ENCODE results near the gene TLE3.
"Not testable (repeated sequence)": the region's sequence is repeated elsewhere in the genome, so short reads cannot be mapped to it uniquely, and the experiment has no call there.

The TLE3 gene

GRCh38 chr15:70125605-70126004 is 27.9 kb upstream of the TLE3 start:
- no peak for DNase-seq (ENCODE audit: low spot score)

- DNase-seq (ENCODE audit: low spot score): no peak
These were observed 24.0 kb upstream of the TLE3 start for GRCh38 chr15:70121624-70122302.

DNA sequence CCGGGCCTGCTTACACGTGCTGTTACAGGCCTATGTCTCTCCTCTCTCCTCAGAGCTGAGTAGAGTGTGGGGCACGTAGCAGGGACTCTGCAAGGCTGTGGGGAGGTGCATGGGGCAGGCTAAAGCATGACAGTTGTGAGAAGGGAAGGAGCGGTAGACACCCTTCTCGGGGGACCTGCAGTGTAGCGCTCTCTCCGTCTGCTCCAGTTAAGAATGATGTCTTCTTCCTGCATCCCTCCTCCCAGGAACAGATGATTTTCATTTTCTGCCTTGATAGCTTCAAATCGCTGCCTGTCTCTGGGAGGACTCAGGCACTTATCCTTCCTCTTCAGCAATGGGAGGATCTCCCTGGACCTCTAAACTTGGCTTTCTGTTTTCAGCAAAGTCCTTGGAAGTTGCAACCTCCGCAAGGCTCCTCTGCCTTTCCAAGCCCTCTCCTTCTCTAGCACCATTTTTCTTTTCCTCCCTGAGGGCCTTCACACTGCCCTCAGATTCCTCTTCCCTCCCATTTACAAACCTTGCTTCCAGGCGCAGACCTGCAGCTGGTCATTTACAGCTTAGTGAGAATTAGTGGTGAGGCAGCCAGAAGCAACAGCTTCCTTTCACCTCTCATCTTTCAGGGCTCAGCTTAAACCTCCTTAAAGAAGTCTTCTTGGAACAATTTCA is 23.4 kb upstream of the TLE3 start:
- DNase-seq (ENCODE audit: low spot score): no peak

- no peak for DNase-seq (ENCODE audit: low spot score)
These were observed 22.3 kb upstream of the TLE3 start for GRCh38 chr15:70119911-70120508.

GRCh38 chr15:70118599-70118998 is 20.9 kb upstream of the TLE3 start:
- no peak for DNase-seq (ENCODE audit: low spot score)

- DNase-seq (ENCODE audit: low spot score): no peak
These were observed 18.6 kb upstream of the TLE3 start for GRCh38 chr15:70116317-70116716.

GRCh38 chr15:70114221-70114620 is 16.5 kb upstream of the TLE3 start:
- no peak for DNase-seq (ENCODE audit: low spot score)

DNA sequence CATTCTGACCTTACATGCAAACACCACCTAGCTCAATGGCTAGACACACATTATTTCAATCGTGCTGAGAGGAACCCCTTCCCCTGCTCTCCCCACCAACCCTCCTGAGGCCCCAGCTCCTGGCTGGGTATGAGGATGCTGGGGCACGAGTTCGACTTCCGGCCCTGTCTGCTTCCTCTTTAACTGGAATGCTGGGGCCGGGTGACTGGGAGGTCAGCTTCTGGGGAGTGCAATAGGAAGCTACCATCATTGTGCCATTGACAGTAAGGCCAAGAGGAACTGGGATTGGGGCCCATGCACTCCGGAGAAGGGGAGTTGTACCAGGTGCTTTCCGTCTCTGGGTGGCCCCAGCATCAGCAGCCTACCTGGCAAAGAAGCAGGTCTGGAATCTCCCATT is 15.6 kb upstream of the TLE3 start:
- peak; percentile 40 for DNase-seq (ENCODE audit: low spot score)

DNA sequence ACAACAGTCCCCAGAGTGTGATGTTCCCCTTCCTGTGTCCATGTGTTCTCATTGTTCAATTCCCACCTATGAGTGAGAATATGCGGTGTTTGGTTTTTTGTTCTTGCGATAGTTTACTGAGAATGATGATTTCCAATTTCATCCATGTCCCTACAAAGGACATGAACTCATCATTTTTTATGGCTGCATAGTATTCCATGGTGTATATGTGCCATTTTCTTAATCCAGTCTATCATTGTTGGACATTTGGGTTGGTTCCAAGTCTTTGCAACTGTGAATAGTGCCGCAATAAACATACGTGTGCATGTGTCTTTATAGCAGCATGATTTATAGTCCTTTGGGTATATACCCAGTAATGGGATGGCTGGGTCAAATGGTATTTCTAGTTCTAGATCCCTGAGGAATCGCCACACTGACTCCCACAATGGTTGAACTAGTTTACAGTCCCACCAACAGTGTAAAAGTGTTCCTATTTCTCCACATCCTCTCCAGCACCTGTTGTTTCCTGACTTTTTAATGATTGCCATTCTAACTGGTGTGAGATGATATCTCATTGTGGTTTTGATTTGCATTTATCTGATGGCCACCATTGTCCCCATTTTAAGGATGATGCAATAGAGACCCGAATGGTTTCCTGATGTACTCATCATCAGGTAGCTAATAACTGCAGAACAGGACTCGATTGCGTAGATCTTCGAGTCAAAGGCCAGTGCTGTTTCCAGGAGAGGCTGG is 15.0 kb upstream of the TLE3 start:
- not testable (repeated sequence) for DNase-seq (ENCODE audit: low spot score)

GRCh38 chr15:70112074-70112395 is 14.3 kb upstream of the TLE3 start:
- no peak for DNase-seq (ENCODE audit: low spot score)

- DNase-seq (ENCODE audit: low spot score): peak; percentile 61
These were observed 13.7 kb upstream of the TLE3 start for GRCh38 chr15:70111203-70112073.

DNA sequence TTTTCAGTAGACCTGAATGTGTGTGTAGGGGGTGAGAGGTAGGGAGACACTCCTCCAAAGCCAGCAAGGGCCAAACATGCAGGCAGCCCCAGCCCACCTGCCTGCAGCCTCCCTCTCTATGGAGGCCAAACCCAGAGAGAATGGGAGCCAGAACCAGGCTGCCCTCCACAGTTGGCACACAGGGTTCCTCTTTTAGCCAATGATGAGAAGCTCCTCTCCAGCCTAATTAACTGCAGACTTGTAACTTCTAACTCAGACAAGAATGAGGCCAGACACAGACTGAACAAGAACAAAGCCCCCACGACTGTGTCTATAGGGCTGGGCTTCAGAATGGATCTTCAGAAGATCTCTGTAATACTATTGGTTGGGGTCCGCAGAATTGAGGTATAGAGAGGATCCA is 12.3 kb upstream of the TLE3 start:
- DNase-seq (ENCODE audit: low spot score): no peak

DNA sequence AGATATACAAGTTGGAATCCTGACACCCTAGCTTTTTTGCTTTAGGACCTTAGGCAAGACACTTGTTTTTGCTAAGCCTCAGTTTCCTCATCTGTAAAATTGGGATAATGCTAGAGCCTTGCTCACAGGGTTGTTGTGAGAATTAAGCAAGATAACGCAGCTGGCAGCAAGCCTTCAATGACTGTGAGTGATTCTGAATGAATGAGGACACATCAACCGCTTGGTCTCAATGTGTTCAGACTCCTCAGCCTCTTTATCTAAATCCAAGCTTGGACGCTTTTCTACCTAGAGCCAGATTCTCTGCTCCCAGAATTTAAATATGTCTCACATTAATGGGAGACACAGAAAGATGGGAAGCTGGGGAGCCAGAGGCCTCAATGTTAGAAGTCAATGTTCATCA is 11.8 kb upstream of the TLE3 start:
- DNase-seq (ENCODE audit: low spot score): no peak

DNA sequence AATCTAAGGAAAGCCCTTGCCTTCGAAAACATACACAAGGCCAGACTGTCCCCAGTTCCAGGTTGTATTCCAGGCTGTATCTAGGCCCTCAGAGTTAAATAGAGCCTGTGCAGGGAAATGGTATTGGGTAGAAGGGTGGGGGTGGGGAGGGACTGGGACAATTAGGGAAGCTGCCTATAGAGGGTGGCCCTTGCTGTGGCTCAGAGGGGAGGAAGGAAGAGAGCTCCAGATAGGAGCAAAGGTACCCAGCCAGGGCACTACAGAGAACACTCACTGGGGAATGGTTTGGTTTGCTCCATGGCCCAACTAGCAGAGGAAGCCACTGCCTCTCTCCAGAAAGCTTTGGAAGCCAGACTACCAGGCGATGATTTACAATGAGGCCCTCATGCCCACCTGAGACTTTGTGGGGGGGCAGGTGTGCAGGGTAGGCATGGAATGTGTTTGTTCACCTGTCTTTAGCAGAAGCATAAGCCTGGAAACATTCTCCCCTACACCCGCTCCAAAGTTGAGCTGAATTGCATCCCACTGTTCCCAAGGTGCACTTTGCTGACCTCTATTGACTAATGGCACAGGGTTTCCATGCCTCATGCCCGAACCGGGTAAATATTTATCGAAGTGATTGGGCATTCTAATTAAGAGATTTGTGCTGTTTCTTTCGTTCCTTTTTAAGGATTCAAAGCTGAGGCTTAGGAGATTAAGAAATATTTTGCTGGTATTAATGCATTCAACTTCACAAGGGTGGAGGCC is 6.3 kb upstream of the TLE3 start:
- no peak for DNase-seq (ENCODE audit: low spot score)

GRCh38 chr15:70102827-70103226 is 5.1 kb upstream of the TLE3 start:
- no peak for DNase-seq (ENCODE audit: low spot score)

- peak; percentile 59 for DNase-seq (ENCODE audit: low spot score)
These were observed 3.9 kb upstream of the TLE3 start for GRCh38 chr15:70101459-70102113.

GRCh38 chr15:70100474-70101341 is 3.0 kb upstream of the TLE3 start:
- DNase-seq (ENCODE audit: low spot score): peak; percentile 54

DNA sequence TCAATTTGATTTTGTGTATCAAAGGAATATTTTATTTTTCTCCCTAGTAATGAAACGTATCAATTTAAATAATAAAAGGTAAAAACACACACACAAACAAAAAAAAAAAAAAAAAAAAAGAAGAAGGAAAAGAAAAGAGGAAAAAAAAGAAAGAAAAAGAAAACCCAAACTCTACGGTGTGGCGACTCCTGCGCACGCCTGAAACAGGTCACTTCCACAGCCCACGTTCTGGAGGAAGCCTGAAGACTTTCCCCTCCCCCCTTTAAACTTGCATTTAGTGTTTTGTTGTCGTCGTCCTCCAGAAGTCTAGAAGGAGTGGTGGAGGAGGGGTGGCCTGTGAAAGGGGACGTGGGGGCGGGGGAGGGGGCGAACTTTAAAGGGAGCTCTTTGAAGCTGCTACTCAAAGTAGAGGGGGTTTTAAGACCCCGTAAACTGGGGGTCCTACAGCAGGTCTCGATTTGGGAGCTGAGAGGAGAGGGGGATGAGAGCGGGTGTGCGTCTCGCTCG is 2.3 kb upstream of the TLE3 start:
- peak; percentile 40 for DNase-seq (ENCODE audit: low spot score)

- peak; percentile 99 for DNase-seq (ENCODE audit: low spot score)
These were observed 1.6 kb upstream of the TLE3 start for GRCh38 chr15:70099167-70099966.

Measured in kidney capillary endothelial cell (primary cell).